A673 (cell line): ENCODE results near the gene F2.

Experiments used
- CTCF ChIP-seq: fragments of 300-800, 200-600 bp; sonication (generic); conservative IDR thresholded peaks from 2 replicates; pipeline ENCODE4 v1.5.1; 2017; ENCODE audit warnings: low read depth, mild to moderate bottlenecking, antibody characterized with exemption, low read length, moderate library complexity, mixed read lengths
- EZH2 ChIP-seq: fragments of 200-600 bp; sonication (generic); IDR thresholded peaks from 2 replicates; pipeline ENCODE4 v1.6.1; 2017; ENCODE audit warnings: borderline replicate concordance, low read depth, mild to moderate bottlenecking, mixed read lengths, antibody characterized with exemption, low read length; ENCODE audit not compliant: poor library complexity, severe bottlenecking

GRCh38 chr11:46706886-46707285 lies 12.1 kb upstream of the F2 start:
- TF ChIP-seq CTCF (no peak), EZH2 (no peak)
